H9 (cell line): ENCODE results near the gene EIF3B. TPM values are rescaled to one million over a fixed set of nuclear protein-coding genes. Genes with fewer than 3 reads are reported as not detected.

Source experiments
- DNase-seq: peaks from one replicate; pipeline ENCODE4 v3.0.0-alpha.2; 2017
- H2AFZ ChIP-seq: one replicate; pipeline ENCODE4 v1.6.1; 2013; ENCODE audit warnings: mild to moderate bottlenecking, low read length, control low read depth, moderate library complexity
- H2AK5ac ChIP-seq: 2 replicates; pipeline ENCODE4 v1.6.1; 2013; ENCODE audit warnings: low read length, control low read depth, mixed read lengths; ENCODE audit not compliant: insufficient read length
- H2BK120ac ChIP-seq: one replicate; pipeline ENCODE4 v1.6.1; 2013; ENCODE audit warnings: low read depth, mild to moderate bottlenecking, low read length, control low read depth, inconsistent platforms; ENCODE audit not compliant: poor library complexity, severe bottlenecking
- H2BK12ac ChIP-seq: 2 replicates; pipeline ENCODE4 v1.6.1; 2013; ENCODE audit warnings: low read length, control low read depth, mixed read lengths, low read depth; ENCODE audit not compliant: insufficient read length
- H2BK15ac ChIP-seq: 2 replicates; pipeline ENCODE4 v1.6.1; 2013; ENCODE audit warnings: low read depth, low read length, control low read depth
- H2BK20ac ChIP-seq: one replicate; pipeline ENCODE4 v1.6.1; 2013; ENCODE audit warnings: low read depth, mild to moderate bottlenecking, low read length, control low read depth, inconsistent platforms; ENCODE audit not compliant: poor library complexity, severe bottlenecking
- H2BK5ac ChIP-seq: 2 replicates; pipeline ENCODE4 v1.6.1; 2013; ENCODE audit warnings: low read length, control low read depth, mixed read lengths; ENCODE audit not compliant: insufficient read length
- H3K14ac ChIP-seq: 2 replicates; pipeline ENCODE4 v1.6.1; 2013; ENCODE audit warnings: low read length, control low read depth; ENCODE audit not compliant: insufficient read depth
- H3K18ac ChIP-seq: 2 replicates; pipeline ENCODE4 v1.6.1; 2013; ENCODE audit warnings: low read depth, mild to moderate bottlenecking, mixed read lengths, low read length, control low read depth; ENCODE audit not compliant: insufficient read length
- H3K23ac ChIP-seq: 2 replicates; pipeline ENCODE4 v1.6.1; 2013; ENCODE audit warnings: low read length, control low read depth, mixed read lengths, low read depth; ENCODE audit not compliant: insufficient read length
- H3K23me2 ChIP-seq: 2 replicates; pipeline ENCODE4 v1.6.1; 2013; ENCODE audit warnings: low read depth, mild to moderate bottlenecking, mixed read lengths, low read length, control low read depth; ENCODE audit not compliant: insufficient read length, poor library complexity, severe bottlenecking
- H3K27ac ChIP-seq: 2 replicates; pipeline ENCODE4 v1.5.1; 2013; ENCODE audit warnings: low read length, control low read depth, mixed read lengths, low read depth; ENCODE audit not compliant: insufficient read length
- H3K27me3 ChIP-seq: 2 replicates; pipeline ENCODE4 v1.6.1; 2013; ENCODE audit warnings: low read length, control low read depth, inconsistent platforms; ENCODE audit not compliant: insufficient read depth
- H3K4ac ChIP-seq: 2 replicates; pipeline ENCODE4 v1.6.1; 2013; ENCODE audit warnings: low read depth, mild to moderate bottlenecking, control low read depth, inconsistent platforms, low read length, moderate library complexity
- H3K4me1 ChIP-seq: 2 replicates; pipeline ENCODE4 v1.6.1; 2013; ENCODE audit warnings: low read length, control low read depth, inconsistent platforms; ENCODE audit not compliant: insufficient read depth
- H3K4me2 ChIP-seq: 2 replicates; pipeline ENCODE4 v1.6.1; 2013; ENCODE audit warnings: low read length, control low read depth, mixed read lengths; ENCODE audit not compliant: insufficient read length, insufficient read depth
- H3K56ac ChIP-seq: 2 replicates; pipeline ENCODE4 v1.6.1; 2013; ENCODE audit warnings: low read depth, mild to moderate bottlenecking, mixed read lengths, low read length, control low read depth; ENCODE audit not compliant: insufficient read length
- H3K79me1 ChIP-seq: 2 replicates; pipeline ENCODE4 v1.6.1; 2013; ENCODE audit warnings: low read depth, mild to moderate bottlenecking, moderate library complexity, low read length, control low read depth, inconsistent platforms; ENCODE audit not compliant: insufficient read depth, poor library complexity, severe bottlenecking
- H3K79me2 ChIP-seq: 2 replicates; pipeline ENCODE4 v1.6.1; 2013; ENCODE audit warnings: low read length, control low read depth, inconsistent platforms; ENCODE audit not compliant: insufficient read depth
- H3K9ac ChIP-seq: 2 replicates; pipeline ENCODE4 v1.6.1; 2013; ENCODE audit warnings: low read length, control low read depth, mixed read lengths; ENCODE audit not compliant: insufficient read length; ENCODE audit errors: extremely low read depth
- H3K9me3 ChIP-seq: one replicate; pipeline ENCODE4 v1.6.1; 2013; ENCODE audit warnings: low read depth, low read length, inconsistent platforms; ENCODE audit not compliant: control insufficient read depth
- H3T11ph ChIP-seq: one replicate; pipeline ENCODE4 v1.6.1; 2013; ENCODE audit warnings: mild to moderate bottlenecking, low read length, control low read depth, inconsistent platforms
- H4K20me1 ChIP-seq: one replicate; pipeline ENCODE4 v1.6.1; 2013; ENCODE audit not compliant: control insufficient read depth, insufficient read length, insufficient read depth
- H4K5ac ChIP-seq: 2 replicates; pipeline ENCODE4 v1.6.1; 2013; ENCODE audit warnings: low read depth, mild to moderate bottlenecking, mixed read lengths, low read length, control low read depth; ENCODE audit not compliant: insufficient read length
- H4K8ac ChIP-seq: replicated peaks from 2 replicates; pipeline ENCODE4 v1.6.1; 2013; ENCODE audit warnings: low read length, control low read depth, mixed read lengths, low read depth; ENCODE audit not compliant: insufficient read length
- H4K91ac ChIP-seq: 2 replicates; pipeline ENCODE4 v1.6.1; 2013; ENCODE audit warnings: low read depth, mild to moderate bottlenecking, moderate library complexity, mixed read lengths, low read length, control low read depth; ENCODE audit not compliant: insufficient read length
- H3K27ac Mint-ChIP-seq, 3 experiments: 2 replicates in 2 of 3; 3 replicates in 1 of 3; pipeline ENCODE4 v1.8.0; 2020 to 2021; ENCODE audit warnings: mixed read lengths in 3 of 3, mild to moderate bottlenecking in 1 of 3, moderate library complexity in 1 of 3
- H3K27me3 Mint-ChIP-seq: 2 replicates; pipeline ENCODE4 v1.8.0; 2021; ENCODE audit warnings: low read depth, mild to moderate bottlenecking, moderate library complexity, mixed read lengths
- H3K36me3 Mint-ChIP-seq, 3 experiments: 2 replicates in 2 of 3; 3 replicates in 1 of 3; pipeline ENCODE4 v1.8.0; 2020 to 2021; ENCODE audit warnings: low read depth in 3 of 3, mixed read lengths in 3 of 3; ENCODE audit not compliant: insufficient read depth in 1 of 3
- H3K4me1 Mint-ChIP-seq, 2 experiments: 2 replicates each; pipeline ENCODE4 v1.8.0; 2020; ENCODE audit warnings: mixed read lengths in 2 of 2
- H3K4me3 Mint-ChIP-seq, 2 experiments: 2 replicates in 1 of 2; 3 replicates in 1 of 2; pipeline ENCODE4 v1.8.0; 2020 to 2021; ENCODE audit warnings: mild to moderate bottlenecking in 2 of 2, mixed read lengths in 2 of 2, moderate library complexity in 1 of 2
- H3K9me3 Mint-ChIP-seq, 2 experiments: 2 replicates in 1 of 2; 3 replicates in 1 of 2; pipeline ENCODE4 v1.8.0; 2020; ENCODE audit warnings: mild to moderate bottlenecking in 2 of 2, mixed read lengths in 2 of 2, moderate library complexity in 1 of 2
- CTCF ChIP-seq: fragments of 200-600 bp; sonication (generic); conservative IDR thresholded peaks from 3 replicates; pipeline ENCODE4 v1.8.0; 2021; ENCODE audit warnings: antibody characterized with exemption, mild to moderate bottlenecking
- WGBS: extraction: QIAGEN DNeasy Blood & Tissue Kit; methylation state at CpG from one replicate; pipeline ENCODE4 v1.1.7; 2013; ENCODE audit warnings: missing lambda C conversion rate, low lambda C conversion rate, mixed read lengths; ENCODE audit not compliant: insufficient read length; ENCODE audit errors: extremely low coverage; 5-methylcytosine and 5-hydroxymethylcytosine counted together
- total RNA-seq: library from RNA; stranded (reverse); gene quantifications from 2 replicates; pipeline ENCODE4 v1.2.1, GENCODE V29; 2021

The EIF3B gene
- total RNA-seq, 1 experiment from 2014 or later: 337 TPM

- Histone ChIP-seq H3K23me2 (no peaks in the 10 kb centered on the region), H3K79me2 (peaks cover 11% of the 10 kb centered on the region; the same call in 1 of the 2 replicates), H2BK12ac (no peak overlapping the region), H3K23ac (no peak overlapping the region), H4K20me1 (no peaks in the 10 kb centered on the region), H2BK5ac (no peak overlapping the region), H3T11ph (no peak overlapping the region), H3K18ac (no peak overlapping the region), H3K56ac (no peak overlapping the region), H3K4ac (no peak overlapping the region), H3K27me3 (no peaks in the 10 kb centered on the region), H4K8ac (no peak overlapping the region), H3K9ac (no peak overlapping the region), H3K79me1 (no peaks in the 10 kb centered on the region), H2AFZ (no peak overlapping the region), H4K5ac (no peak overlapping the region), H3K27ac (no peak overlapping the region), H3K4me2 (no peak overlapping the region), H4K91ac (no peak overlapping the region), H2AK5ac (no peak overlapping the region), H3K14ac (no peak overlapping the region), H2BK15ac (no peak overlapping the region), H3K4me1 (no peaks in the 10 kb centered on the region), H2BK120ac (no peak overlapping the region), H3K9me3 (no peaks in the 10 kb centered on the region), H2BK20ac (no peak overlapping the region)
- peaks cover 3 to 5% of the 10 kb centered on the region in 2 experiments; a peak in 3 of 4 replicates for H3K4me1 Mint-ChIP-seq
- peaks cover 8 to 31% (median 25%) of the 10 kb centered on the region in 3 experiments for H3K36me3 Mint-ChIP-seq
- H3K27ac Mint-ChIP-seq: no peak overlapping the region
- no peaks in the 10 kb centered on the region; a peak in 1 of 5 replicates for H3K9me3 Mint-ChIP-seq
- no peak for DNase-seq
- no peaks in the 10 kb centered on the region for H3K27me3 Mint-ChIP-seq
- WGBS: no CpG with 5 or more reads among the region's 12 CpGs
- TF ChIP-seq CTCF: no peak
- H3K4me3 Mint-ChIP-seq: no peak overlapping the region
These were observed 3.8 kb upstream of the EIF3B start for GRCh38 chr7:2350861-2351260.
